ENCODE data around the gene ANKRD63. TPM values are rescaled to one million over a fixed set of nuclear protein-coding genes. Genes with fewer than 3 reads are reported as not detected.

The ANKRD63 gene
- total RNA-seq, 4 donors from 2014 or later: not detected

DNA sequence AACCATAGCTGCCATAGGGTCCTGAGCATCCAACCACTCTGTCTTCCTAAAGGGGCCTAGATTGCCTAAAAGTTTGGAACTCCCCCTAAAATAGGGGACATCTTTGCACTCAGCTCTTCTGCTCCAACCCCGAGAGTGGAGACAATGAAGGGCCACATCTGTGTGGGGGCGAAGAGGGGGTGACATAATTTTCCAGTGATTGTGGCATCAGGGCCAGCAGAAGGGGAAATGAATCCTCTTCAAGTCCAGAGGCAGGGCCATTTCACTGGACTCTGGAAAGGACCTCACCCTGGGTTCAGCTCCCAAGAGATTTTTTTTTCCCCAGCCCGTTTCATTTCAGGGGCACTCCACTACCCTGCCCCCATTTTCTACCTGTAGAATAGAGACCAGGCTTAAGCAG lies 4.6 kb upstream of the ANKRD63 start:
- WGBS, 2 donors: 87% methylated on average over 3 of the region's 3 CpGs
- DNase-seq (ENCODE audit: low spot score in 2 of 2): no peak
- intact Hi-C loops (cut with DNase I; ENCODE audit: low total_unique reads): loop anchor here (10.0 kb wide), 1 partner anchor 77 kb away; no protein-coding TSS in a partner anchor
- no peak overlapping the region for H3K4me3 ChIP-seq (ENCODE audit: low read depth, poor library complexity, severe bottlenecking)
- no peak for TF ChIP-seq POLR2A (IDR thresholded peaks at IDR 0.05)
- TF ChIP-seq, protein P1, sequence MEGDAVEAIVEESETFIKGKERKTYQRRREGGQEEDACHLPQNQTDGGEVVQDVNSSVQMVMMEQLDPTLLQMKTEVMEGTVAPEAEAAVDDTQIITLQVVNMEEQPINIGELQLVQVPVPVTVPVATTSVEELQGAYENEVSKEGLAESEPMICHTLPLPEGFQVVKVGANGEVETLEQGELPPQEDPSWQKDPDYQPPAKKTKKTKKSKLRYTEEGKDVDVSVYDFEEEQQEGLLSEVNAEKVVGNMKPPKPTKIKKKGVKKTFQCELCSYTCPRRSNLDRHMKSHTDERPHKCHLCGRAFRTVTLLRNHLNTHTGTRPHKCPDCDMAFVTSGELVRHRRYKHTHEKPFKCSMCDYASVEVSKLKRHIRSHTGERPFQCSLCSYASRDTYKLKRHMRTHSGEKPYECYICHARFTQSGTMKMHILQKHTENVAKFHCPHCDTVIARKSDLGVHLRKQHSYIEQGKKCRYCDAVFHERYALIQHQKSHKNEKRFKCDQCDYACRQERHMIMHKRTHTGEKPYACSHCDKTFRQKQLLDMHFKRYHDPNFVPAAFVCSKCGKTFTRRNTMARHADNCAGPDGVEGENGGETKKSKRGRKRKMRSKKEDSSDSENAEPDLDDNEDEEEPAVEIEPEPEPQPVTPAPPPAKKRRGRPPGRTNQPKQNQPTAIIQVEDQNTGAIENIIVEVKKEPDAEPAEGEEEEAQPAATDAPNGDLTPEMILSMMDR (IDR thresholded peaks at IDR 0.05): no peak

DNA sequence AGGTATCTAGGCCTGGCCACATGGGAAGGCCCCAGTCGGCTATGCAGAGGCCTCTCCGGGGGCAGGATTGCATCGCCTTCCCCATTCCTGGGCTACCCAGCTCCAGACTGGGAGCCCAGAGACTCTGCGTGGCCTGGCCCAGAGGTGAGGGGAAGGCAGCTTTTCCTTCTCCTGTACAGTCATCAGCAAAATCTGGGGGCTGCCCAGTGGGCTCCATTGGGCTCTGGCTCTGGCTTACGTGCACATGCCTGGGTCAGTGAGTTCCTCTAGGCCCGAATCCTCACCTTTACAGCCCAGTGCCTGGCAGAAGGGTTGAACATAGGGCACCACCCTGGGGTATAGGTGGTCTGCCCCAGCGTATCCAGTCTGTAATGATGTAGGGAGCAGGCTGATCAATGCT lies 3.9 kb upstream of the ANKRD63 start:
- WGBS, 2 donors: 77 to 92% methylated on average over 3 to 6 of the region's 7 CpGs
- DNase-seq (ENCODE audit: low spot score in 2 of 2): no peak
- intact Hi-C loops (cut with DNase I; ENCODE audit: low total_unique reads): loop anchor here (10.0 kb wide), 1 partner anchor 78 kb away; no protein-coding TSS in a partner anchor
- TF ChIP-seq, protein P1 (IDR thresholded peaks at IDR 0.05): no peak
- no peak for TF ChIP-seq POLR2A (IDR thresholded peaks at IDR 0.05)
- H3K4me3 ChIP-seq (ENCODE audit: low read depth, poor library complexity, severe bottlenecking): no peak overlapping the region

DNA sequence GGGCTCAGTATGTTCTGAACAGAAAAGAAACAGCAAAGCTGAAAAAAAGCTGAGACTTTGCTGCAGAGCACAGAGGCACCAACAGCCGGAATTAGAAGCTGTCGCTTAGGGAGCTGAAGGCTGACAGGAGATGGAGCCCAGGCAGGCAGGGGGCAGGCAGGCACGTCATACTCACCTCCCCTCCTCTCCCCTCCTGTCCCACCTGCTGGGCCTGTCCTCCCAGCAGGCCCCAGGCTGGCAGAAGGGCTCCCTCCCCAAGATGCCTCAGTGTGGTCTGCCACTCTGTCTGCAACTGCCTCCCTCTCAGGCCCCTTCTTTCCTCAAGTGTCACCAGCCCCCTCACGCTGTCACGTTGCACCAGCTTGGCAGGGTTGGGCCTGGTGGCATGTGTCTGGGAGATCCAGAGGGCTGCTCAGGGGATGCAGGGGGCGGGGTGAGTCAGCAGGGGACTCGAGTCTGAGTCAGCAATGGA lies 3.2 kb upstream of the ANKRD63 start:
- no peak for DNase-seq (ENCODE audit: low spot score in 2 of 2)
- H3K4me3 ChIP-seq (ENCODE audit: low read depth, poor library complexity, severe bottlenecking): no peak overlapping the region
- intact Hi-C loops (cut with DNase I; ENCODE audit: low total_unique reads): loop anchor here (10.0 kb wide), 1 partner anchor 79 kb away; no protein-coding TSS in a partner anchor
- TF ChIP-seq POLR2A (IDR thresholded peaks at IDR 0.05): no peak
- TF ChIP-seq, protein P1 (IDR thresholded peaks at IDR 0.05): no peak
- WGBS, 2 donors: 80 to 82% methylated on average over 7 of the region's 7 CpGs

DNA sequence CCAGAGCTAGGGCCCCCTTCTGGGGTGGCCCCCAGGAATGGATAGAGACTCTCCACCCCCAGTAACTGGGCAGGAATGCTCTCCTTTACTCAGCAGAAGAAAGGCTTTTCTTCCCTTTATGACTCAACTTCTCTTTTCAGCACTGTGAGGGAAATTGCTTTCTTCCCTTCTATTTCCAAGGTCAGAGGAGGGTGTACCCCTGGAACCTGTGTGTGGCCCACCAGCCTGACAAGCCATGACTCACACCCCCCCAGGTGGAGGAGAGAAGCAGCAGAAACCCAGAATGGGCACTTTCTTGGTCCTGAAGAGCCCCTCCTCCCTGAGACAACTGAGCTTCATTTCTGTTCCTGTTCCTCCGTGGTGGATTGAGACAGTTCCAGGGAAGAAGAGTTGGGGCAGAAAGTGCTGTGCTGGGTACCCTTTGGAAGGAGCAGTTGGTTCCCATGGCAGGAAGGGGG lies 2.7 kb upstream of the ANKRD63 start:
- no peak overlapping the region for H3K4me3 ChIP-seq (ENCODE audit: low read depth, poor library complexity, severe bottlenecking)
- no peak for DNase-seq (ENCODE audit: low spot score in 2 of 2)
- no peak for TF ChIP-seq POLR2A (IDR thresholded peaks at IDR 0.05)
- TF ChIP-seq, protein P1 (IDR thresholded peaks at IDR 0.05): no peak
- intact Hi-C loops (cut with DNase I; ENCODE audit: low total_unique reads): loop anchor here (10.0 kb wide), 1 partner anchor 79 kb away; no protein-coding TSS in a partner anchor
- 6 to 24% methylated on average over 1 of the region's 1 CpG for WGBS, 2 donors

DNA sequence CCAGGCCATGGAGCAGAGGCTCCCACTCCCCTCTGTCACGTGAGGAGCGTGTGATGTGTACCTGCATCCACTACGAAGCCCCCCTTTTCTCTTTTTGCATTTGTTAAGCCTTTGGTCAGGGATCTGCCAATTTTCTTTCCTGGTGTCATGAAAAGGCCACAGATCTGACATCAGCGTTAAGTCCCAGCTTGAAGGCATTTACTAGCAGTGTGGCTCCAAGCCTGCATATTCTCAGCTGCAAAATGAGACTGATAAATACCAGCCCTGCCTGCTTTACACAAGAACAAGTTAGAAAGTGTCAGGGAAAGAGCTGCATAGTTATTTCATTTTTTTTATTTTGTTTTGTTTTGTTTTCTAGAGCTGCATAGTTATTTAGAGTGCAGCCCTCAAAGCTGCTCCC lies 2.3 kb upstream of the ANKRD63 start:
- TF ChIP-seq, protein P1 (IDR thresholded peaks at IDR 0.05): no peak
- no peak for TF ChIP-seq POLR2A (IDR thresholded peaks at IDR 0.05)
- 35 to 65% methylated on average over 4 of the region's 4 CpGs for WGBS, 2 donors
- H3K4me3 ChIP-seq (ENCODE audit: low read depth, poor library complexity, severe bottlenecking): no peak overlapping the region
- intact Hi-C loops (cut with DNase I; ENCODE audit: low total_unique reads): loop anchor here (10.0 kb wide), 1 partner anchor 80 kb away; no protein-coding TSS in a partner anchor
- DNase-seq (ENCODE audit: low spot score in 2 of 2): no peak

Measured in lower leg skin (tissue), 4 donors.